ENCODE results near the gene ZNRD2. TPM values are rescaled to one million over a fixed set of nuclear protein-coding genes. Genes with fewer than 3 reads are reported as not detected.

The ZNRD2 gene
- total RNA-seq, 1 donor from 2014 or later = 17.0 TPM

- DNase-seq (ENCODE audit: low spot score) (no peak), ATAC-seq (no peak)
Observed at GRCh38 chr11:65617990-65618751, 47.9 kb downstream of the ZNRD2 start.

GRCh38 chr11:65618763-65619162 lies 48.5 kb downstream of the ZNRD2 start:
- DNase-seq (ENCODE audit: low spot score) = no peak

GRCh38 chr11:65619281-65619928 lies 49.1 kb downstream of the ZNRD2 start:
- DNase-seq (ENCODE audit: low spot score) = no peak
- no peak for ATAC-seq

More at GRCh38 chr11:65618763-65619162, 48.5 kb downstream of the ZNRD2 start:
- ATAC-seq = no peak

GRCh38 chr11:65620666-65621065 lies 50.4 kb downstream of the ZNRD2 start:
- no peak for ATAC-seq
- no peak for DNase-seq (ENCODE audit: low spot score)

GRCh38 chr11:65621460-65621859 lies 51.2 kb downstream of the ZNRD2 start:
- ATAC-seq (no peak), DNase-seq (ENCODE audit: low spot score) (no peak)

Other genes starting within 250 kb of the ZNRD2 start
- gene DPF2, start 236.6 kb upstream of the ZNRD2 start, total RNA-seq = 18.7 TPM
- 0.43 TPM for gene TIGD3, start 215.7 kb upstream of the ZNRD2 start, total RNA-seq
- gene SLC25A45, start 187.8 kb upstream of the ZNRD2 start, total RNA-seq = 14.5 TPM
- gene FRMD8, start 183.8 kb upstream of the ZNRD2 start, total RNA-seq = 9.3 TPM
- gene NEAT1, start 147.7 kb upstream of the ZNRD2 start, total RNA-seq = 766 TPM
- gene MALAT1, start 71.4 kb upstream of the ZNRD2 start, total RNA-seq = 2,761 TPM
- 67.6 TPM for gene SCYL1, start 45.4 kb upstream of the ZNRD2 start, total RNA-seq
- 42.3 TPM for gene LTBP3, start 12.1 kb upstream of the ZNRD2 start, total RNA-seq
- 19.0 TPM for gene FAM89B, start 2.1 kb downstream of the ZNRD2 start, total RNA-seq
- gene EHBP1L1, start 5.6 kb downstream of the ZNRD2 start, total RNA-seq = 13.5 TPM
- not detected for gene KCNK7, start 25.3 kb downstream of the ZNRD2 start, total RNA-seq
- 85.4 TPM for gene MAP3K11, start 43.7 kb downstream of the ZNRD2 start, total RNA-seq
- gene PCNX3, start 45.3 kb downstream of the ZNRD2 start, total RNA-seq = 16.8 TPM
- gene SIPA1, start 67.6 kb downstream of the ZNRD2 start, total RNA-seq = 29.5 TPM
- gene RELA, start 92.4 kb downstream of the ZNRD2 start, total RNA-seq = 34.3 TPM
- 19.4 TPM for gene KAT5, start 141.8 kb downstream of the ZNRD2 start, total RNA-seq
- 24.2 TPM for gene RNASEH2C, start 150.3 kb downstream of the ZNRD2 start, total RNA-seq
- gene AP5B1, start 210.5 kb downstream of the ZNRD2 start, total RNA-seq = 13.4 TPM
- gene OVOL1, start 216.6 kb downstream of the ZNRD2 start, total RNA-seq = 0.23 TPM